Activated CD8-positive, alpha-beta memory T cell treated with anti-CD3 and anti-CD28 coated beads, Interleukin-2, amount 10 ng/mL, durations not matched to agents 7 days and 5 days (primary cell): ENCODE measurements around the gene PGM5. TPM values are rescaled to one million over a fixed set of nuclear protein-coding genes. Genes with fewer than 3 reads are reported as not detected.

Source experiments
- ATAC-seq: fragments of 150-1000 bp; cut with Tn5 transposase; one replicate; pipeline ENCODE4 v1.10.0; 2021; ENCODE audit warnings: moderate library complexity
- CTCF ChIA-PET: fragments of 350-600 bp; sonication (Branson Sonifier 250); formaldehyde crosslinking; loops from one replicate; lab custom pipeline; 2021; ENCODE audit warnings: antibody characterized with exemption; lab: Charles Lee
- DNase-seq: peaks from one replicate; pipeline ENCODE4 v3.0.0-alpha.2; 2020
- H3K27ac Mint-ChIP-seq: one replicate; pipeline ENCODE4 v1.8.0; 2021; ENCODE audit warnings: mild to moderate bottlenecking, mixed read lengths
- H3K27me3 Mint-ChIP-seq: one replicate; pipeline ENCODE4 v1.8.0; 2021; ENCODE audit warnings: mixed read lengths
- H3K36me3 Mint-ChIP-seq: one replicate; pipeline ENCODE4 v1.8.0; 2021; ENCODE audit warnings: mild to moderate bottlenecking, mixed read lengths
- H3K4me1 Mint-ChIP-seq: one replicate; pipeline ENCODE4 v1.8.0; 2021; ENCODE audit warnings: mixed read lengths
- H3K4me3 Mint-ChIP-seq: one replicate; pipeline ENCODE4 v1.8.0; 2021; ENCODE audit warnings: mild to moderate bottlenecking, moderate library complexity, mixed read lengths
- H3K9me3 Mint-ChIP-seq: one replicate; pipeline ENCODE4 v1.8.0; 2022; ENCODE audit warnings: low read depth, mixed read lengths
- total RNA-seq, 2 experiments: library from RNA; stranded (reverse); gene quantifications; one replicate each; pipeline ENCODE4 v1.2.3, GENCODE V29; 2021

PGM5 gene
- total RNA-seq, 2 experiments from 2014 or later, result not detected

GRCh38 chr9:68522954-68523353, 166.5 kb downstream of the PGM5 start:
- CTCF ChIA-PET, result no interaction called here
- no peak overlapping the region for H3K27ac Mint-ChIP-seq
- H3K4me1 Mint-ChIP-seq, result no peaks in the 10 kb centered on the region
- no peak for DNase-seq
- H3K4me3 Mint-ChIP-seq, result no peak overlapping the region
- no peak for ATAC-seq
- H3K36me3 Mint-ChIP-seq, result no peaks in the 10 kb centered on the region
- peaks cover 14% of the 10 kb centered on the region for H3K27me3 Mint-ChIP-seq
- no peaks in the 10 kb centered on the region for H3K9me3 Mint-ChIP-seq

GRCh38 chr9:68523367-68523936, 167.0 kb downstream of the PGM5 start:
- ATAC-seq, result no peak
- DNase-seq, result no peak
- H3K9me3 Mint-ChIP-seq, result no peaks in the 10 kb centered on the region
- no peak overlapping the region for H3K4me3 Mint-ChIP-seq
- CTCF ChIA-PET, result no interaction called here
- no peaks in the 10 kb centered on the region for H3K4me1 Mint-ChIP-seq
- peaks cover 10% of the 10 kb centered on the region for H3K27me3 Mint-ChIP-seq
- H3K36me3 Mint-ChIP-seq, result no peaks in the 10 kb centered on the region
- H3K27ac Mint-ChIP-seq, result no peak overlapping the region

GRCh38 chr9:68530618-68531017, 174.2 kb downstream of the PGM5 start:
- ATAC-seq (no peak), DNase-seq (no peak)
- H3K4me3 Mint-ChIP-seq, result no peak overlapping the region
- peaks cover 5% of the 10 kb centered on the region for H3K27me3 Mint-ChIP-seq
- no peaks in the 10 kb centered on the region for H3K4me1 Mint-ChIP-seq
- CTCF ChIA-PET, result no interaction called here
- no peak overlapping the region for H3K27ac Mint-ChIP-seq
- H3K9me3 Mint-ChIP-seq, result no peaks in the 10 kb centered on the region
- H3K36me3 Mint-ChIP-seq, result no peaks in the 10 kb centered on the region

DNA sequence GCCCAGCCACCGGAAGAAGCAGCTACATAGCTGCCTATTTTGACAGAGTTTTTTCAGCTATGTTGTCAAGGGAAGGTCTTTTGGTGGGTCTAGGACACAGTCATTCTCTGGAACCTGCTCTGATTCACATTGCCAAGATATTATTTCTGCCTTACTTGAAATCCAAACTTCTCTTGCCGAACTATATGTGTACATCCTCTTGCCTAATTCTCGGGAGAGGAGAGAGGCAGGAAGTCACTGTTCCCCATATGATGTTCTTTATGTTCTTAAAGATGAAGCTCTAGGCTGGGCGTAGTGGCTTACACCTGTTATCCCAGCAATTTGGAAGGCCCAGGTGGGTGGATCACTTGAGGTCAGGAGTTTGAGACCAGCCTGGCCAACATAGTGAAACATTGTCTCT, 175.7 kb downstream of the PGM5 start:
- H3K27ac Mint-ChIP-seq, result no peak overlapping the region
- no peak for DNase-seq
- H3K27me3 Mint-ChIP-seq, result peaks cover 5% of the 10 kb centered on the region
- no peak for ATAC-seq
- no peaks in the 10 kb centered on the region for H3K36me3 Mint-ChIP-seq
- H3K4me1 Mint-ChIP-seq, result no peaks in the 10 kb centered on the region
- H3K4me3 Mint-ChIP-seq, result no peak overlapping the region
- no peaks in the 10 kb centered on the region for H3K9me3 Mint-ChIP-seq
- CTCF ChIA-PET, result no interaction called here

GRCh38 chr9:68533678-68534077, 177.3 kb downstream of the PGM5 start:
- Mint-ChIP-seq H3K4me1 (no peaks in the 10 kb centered on the region), H3K9me3 (no peaks in the 10 kb centered on the region), H3K27ac (no peak overlapping the region), H3K4me3 (no peak overlapping the region), H3K36me3 (no peaks in the 10 kb centered on the region), H3K27me3 (peaks cover 5% of the 10 kb centered on the region)
- ATAC-seq, result no peak
- CTCF ChIA-PET, result no interaction called here
- no peak for DNase-seq

DNA sequence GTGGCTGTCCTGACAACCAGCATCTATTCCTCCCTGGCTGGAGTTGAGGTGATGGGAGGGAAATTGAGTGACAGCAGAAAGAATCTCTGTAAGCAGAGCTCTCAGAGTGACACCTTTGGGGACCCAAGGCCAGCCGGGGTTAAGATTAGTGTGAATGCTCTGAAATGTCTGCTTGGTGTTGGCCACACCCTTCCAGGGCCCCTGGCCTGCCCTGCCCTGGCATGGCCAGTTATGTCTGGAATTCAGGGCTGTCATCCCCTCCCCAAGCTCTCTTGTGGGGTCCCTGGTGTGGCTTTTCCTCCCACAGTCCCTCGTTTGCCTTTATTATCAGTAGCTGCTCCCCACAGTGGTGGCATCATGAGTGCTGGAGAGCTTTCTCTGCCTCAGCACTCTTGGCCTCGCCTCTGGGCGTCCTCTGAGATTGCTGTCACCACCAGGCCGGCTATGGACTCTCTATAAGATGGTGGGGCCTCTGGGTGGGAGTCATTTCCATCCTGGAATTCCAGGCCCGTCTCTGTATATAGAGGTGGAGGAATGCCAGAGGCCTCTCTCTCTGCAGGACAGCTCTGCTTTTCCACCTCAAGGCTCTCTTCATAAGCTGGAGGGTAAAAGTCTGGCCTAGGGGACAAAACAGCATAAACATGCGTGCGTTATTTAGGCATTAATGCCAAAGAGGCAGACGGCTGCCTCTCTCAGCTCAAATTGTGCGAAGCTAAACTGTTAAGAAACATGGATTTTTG, 180.6 kb downstream of the PGM5 start:
- Mint-ChIP-seq H3K4me1 (no peaks in the 10 kb centered on the region), H3K4me3 (no peak overlapping the region), H3K27me3 (peaks cover 11% of the 10 kb centered on the region), H3K27ac (no peak overlapping the region), H3K9me3 (no peaks in the 10 kb centered on the region), H3K36me3 (no peaks in the 10 kb centered on the region)
- CTCF ChIA-PET, result no interaction called here
- DNase-seq (no peak), ATAC-seq (no peak)

GRCh38 chr9:68537616-68537880, 181.1 kb downstream of the PGM5 start:
- no peak overlapping the region for H3K4me3 Mint-ChIP-seq
- H3K36me3 Mint-ChIP-seq, result no peaks in the 10 kb centered on the region
- DNase-seq, result no peak
- no peak for ATAC-seq
- H3K27me3 Mint-ChIP-seq, result peaks cover 12% of the 10 kb centered on the region
- no peaks in the 10 kb centered on the region for H3K9me3 Mint-ChIP-seq
- H3K4me1 Mint-ChIP-seq, result no peaks in the 10 kb centered on the region
- CTCF ChIA-PET, result no interaction called here
- H3K27ac Mint-ChIP-seq, result no peak overlapping the region

DNA sequence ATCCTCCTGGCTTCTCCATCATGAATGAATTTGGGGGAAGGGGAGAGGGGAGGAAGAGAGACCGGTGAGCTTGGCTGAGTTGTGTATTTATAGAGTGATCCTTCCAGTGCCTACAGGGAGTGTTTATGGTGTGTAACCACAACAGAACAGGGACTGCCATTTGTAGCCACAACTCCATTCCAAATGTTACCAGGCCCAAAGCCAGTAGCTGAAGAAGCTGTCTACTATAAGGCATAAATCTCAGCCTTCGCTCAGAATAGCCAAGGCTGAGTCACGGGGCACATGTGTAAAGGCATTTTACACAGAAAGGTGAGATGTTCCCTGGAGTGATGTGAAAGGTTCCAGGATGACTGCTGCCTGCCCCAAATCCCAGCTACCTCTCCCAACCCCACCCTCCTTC, 181.8 kb downstream of the PGM5 start:
- H3K9me3 Mint-ChIP-seq, result no peaks in the 10 kb centered on the region
- peaks cover 12% of the 10 kb centered on the region for H3K27me3 Mint-ChIP-seq
- ATAC-seq, result no peak
- no peak overlapping the region for H3K4me3 Mint-ChIP-seq
- DNase-seq, result no peak
- no peaks in the 10 kb centered on the region for H3K4me1 Mint-ChIP-seq
- CTCF ChIA-PET, result no interaction called here
- H3K27ac Mint-ChIP-seq, result no peak overlapping the region
- H3K36me3 Mint-ChIP-seq, result no peaks in the 10 kb centered on the region

DNA sequence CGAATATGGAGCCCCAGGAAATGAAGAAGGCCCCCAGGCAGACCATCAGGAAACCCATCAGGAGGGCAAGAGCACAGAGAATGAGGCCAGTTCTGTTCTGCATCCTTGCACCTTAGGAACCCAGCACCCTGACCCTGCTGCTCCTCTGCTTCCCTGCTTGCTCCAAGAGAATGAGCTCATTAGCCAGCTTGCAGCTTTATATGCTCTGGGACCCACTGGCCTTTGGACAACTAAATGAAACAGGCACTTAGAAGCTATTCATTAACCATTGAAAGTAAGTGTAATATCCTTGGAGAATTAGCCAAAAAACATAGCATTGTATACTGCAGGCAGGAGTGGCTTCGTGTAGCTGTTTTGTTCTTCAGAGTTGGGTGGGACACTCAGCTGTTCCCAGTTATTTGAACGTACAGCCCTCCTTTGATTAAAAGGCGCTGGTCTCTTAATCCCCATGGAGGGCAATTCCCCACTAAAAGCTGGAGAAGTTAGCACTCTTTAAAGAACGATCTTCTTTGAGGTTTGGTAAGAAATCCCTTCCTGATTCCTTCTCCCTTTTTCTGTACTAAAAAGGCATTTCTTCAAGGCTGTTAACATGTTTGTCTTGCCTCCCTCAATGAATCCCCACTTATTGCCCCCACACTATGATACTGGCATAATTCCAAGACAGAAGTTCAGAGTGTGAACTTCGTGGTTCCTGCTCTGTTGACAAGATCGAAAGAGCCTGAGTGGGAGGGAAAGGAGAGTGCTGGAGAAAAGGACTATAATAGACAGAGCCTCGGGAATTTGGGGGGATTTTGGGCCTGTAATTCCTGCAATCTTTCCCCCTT, 184.5 kb downstream of the PGM5 start, which contains the start of gene TMEM252:
Gene TMEM252, minus strand, starts transcription at position 172 of the 824 bp plus-strand sequence. Its CDS starts 69 bp downstream, at position 103.
- Mint-ChIP-seq H3K4me1 (peaks cover 5% of the 10 kb centered on the region), H3K9me3 (no peaks in the 10 kb centered on the region), H3K4me3 (no peak within 1 kb of the TSS), H3K27me3 (peaks cover 16% of the 10 kb centered on the region), H3K36me3 (no peaks in the 10 kb centered on the region), H3K27ac (no peak within 1 kb of the TSS)
- CTCF ChIA-PET, result interaction anchor here (1.0 kb wide), 1 partner anchor 20 kb away, joined by 3 read pairs; no protein-coding TSS in a partner anchor
- no peak for ATAC-seq
- no peak for DNase-seq

DNA sequence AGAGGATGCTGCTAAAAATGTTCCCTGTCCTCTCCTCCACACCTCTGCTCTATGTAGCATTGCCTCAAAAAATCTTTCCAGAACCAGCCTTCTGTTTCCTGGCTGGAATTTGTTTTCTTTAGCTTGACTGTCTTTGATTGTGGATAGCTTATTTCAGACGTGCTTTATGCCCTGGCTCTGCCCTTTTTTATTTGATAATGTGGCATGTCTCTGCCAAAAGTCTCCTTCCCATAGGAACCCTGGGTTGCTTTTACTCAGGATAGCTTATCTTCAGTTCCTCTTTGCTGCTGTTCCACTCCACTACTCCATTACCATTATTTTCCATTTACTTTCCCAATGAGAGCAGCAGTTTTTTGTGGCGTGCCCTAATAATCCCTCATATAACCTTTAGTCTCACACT, 185.2 kb downstream of the PGM5 start:
- no peak for DNase-seq
- ATAC-seq, result no peak
- Mint-ChIP-seq H3K4me1 (peaks cover 8% of the 10 kb centered on the region), H3K4me3 (no peak overlapping the region), H3K9me3 (no peaks in the 10 kb centered on the region), H3K36me3 (no peaks in the 10 kb centered on the region), H3K27ac (no peak overlapping the region), H3K27me3 (peaks cover 16% of the 10 kb centered on the region)
- CTCF ChIA-PET, result no interaction called here

DNA sequence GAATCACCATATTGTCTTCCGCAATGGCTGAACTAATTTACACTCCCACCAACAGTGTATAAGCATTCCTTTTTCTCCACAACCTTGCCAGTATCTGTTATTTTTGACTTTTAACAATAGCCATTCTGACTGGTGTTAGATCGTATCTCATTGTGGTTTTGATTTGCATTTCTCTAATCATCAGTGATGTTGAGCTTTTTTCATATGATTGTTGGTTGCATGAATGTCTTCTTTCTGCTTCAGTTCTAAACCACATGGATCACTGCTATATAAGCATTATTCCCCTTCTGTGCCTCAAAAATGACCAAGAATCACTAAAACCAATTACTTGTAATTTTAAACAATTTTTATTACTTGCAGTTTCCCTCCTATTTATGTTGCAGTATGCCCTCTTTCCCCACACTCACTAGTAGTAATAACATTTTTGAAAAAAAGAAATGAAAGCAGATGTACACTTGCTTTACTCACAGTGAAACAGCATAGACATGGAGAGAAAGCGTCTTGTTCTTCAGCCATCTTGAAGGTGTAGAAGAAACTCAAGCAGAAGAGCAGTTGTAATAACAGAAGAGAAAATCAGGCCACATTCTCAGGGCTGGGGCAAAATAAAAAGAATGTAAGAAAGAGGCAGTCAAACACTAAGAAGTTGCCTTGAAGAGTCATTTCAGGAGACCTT, 188.8 kb downstream of the PGM5 start:
- H3K4me1 Mint-ChIP-seq, result peaks cover 15% of the 10 kb centered on the region
- no peak for ATAC-seq
- CTCF ChIA-PET, result interaction anchor here (1.0 kb wide), 1 partner anchor 15 kb away, joined by 3 read pairs; no protein-coding TSS in a partner anchor
- no peaks in the 10 kb centered on the region for H3K9me3 Mint-ChIP-seq
- no peak for DNase-seq
- no peaks in the 10 kb centered on the region for H3K36me3 Mint-ChIP-seq
- peaks cover 17% of the 10 kb centered on the region for H3K27me3 Mint-ChIP-seq
- H3K27ac Mint-ChIP-seq, result no peak overlapping the region
- H3K4me3 Mint-ChIP-seq, result no peak overlapping the region

GRCh38 chr9:68546596-68547390, 190.4 kb downstream of the PGM5 start:
- CTCF ChIA-PET, result interaction anchor here (1.0 kb wide), 1 partner anchor 13 kb away, joined by 3 read pairs; no protein-coding TSS in a partner anchor
- Mint-ChIP-seq H3K36me3 (no peaks in the 10 kb centered on the region), H3K4me3 (no peak overlapping the region), H3K9me3 (no peaks in the 10 kb centered on the region), H3K27ac (peak overlapping the region; percentile 69), H3K27me3 (peaks cover 15% of the 10 kb centered on the region), H3K4me1 (peaks cover 15% of the 10 kb centered on the region)
- ATAC-seq, result peak; percentile 78
- no peak for DNase-seq

GRCh38 chr9:68547417-68547816, 191.0 kb downstream of the PGM5 start:
- CTCF ChIA-PET, result no interaction called here
- no peaks in the 10 kb centered on the region for H3K36me3 Mint-ChIP-seq
- H3K4me3 Mint-ChIP-seq, result no peak overlapping the region
- peaks cover 15% of the 10 kb centered on the region for H3K4me1 Mint-ChIP-seq
- H3K27ac Mint-ChIP-seq, result no peak overlapping the region
- no peaks in the 10 kb centered on the region for H3K9me3 Mint-ChIP-seq
- H3K27me3 Mint-ChIP-seq, result peaks cover 19% of the 10 kb centered on the region
- DNase-seq (no peak), ATAC-seq (no peak)
